Astrocyte (in vitro differentiated cells and primary cell): ENCODE measurements around the gene TPO. TPM values are rescaled to one million over a fixed set of nuclear protein-coding genes. Genes with fewer than 3 reads are reported as not detected.
A peak's percentile ranks its signal among the peaks of the same experiment; 100 is the strongest.

Source experiments
- DNase-seq: peaks from one replicate; pipeline ENCODE4 v3.0.0-alpha.2; 2010; ENCODE audit warnings: low read depth
- FAIRE-seq: peaks from 2 replicates; lab custom pipeline; 2011; peaks lifted over from hg19 to GRCh38; lab: Jason Lieb, UNC
- H2AFZ ChIP-seq: 2 replicates; pipeline ENCODE4 v1.6.0; 2012; ENCODE audit warnings: low read depth, low read length, inconsistent platforms
- H3K27ac ChIP-seq: 2 replicates; pipeline ENCODE4 v1.5.1; 2011; ENCODE audit warnings: low read depth, low read length, inconsistent platforms
- H3K27me3 ChIP-seq: 2 replicates; pipeline ENCODE4 v1.6.0; 2011; ENCODE audit warnings: low read length, inconsistent platforms; ENCODE audit not compliant: insufficient read depth
- H3K36me3 ChIP-seq: 2 replicates; pipeline ENCODE4 v1.5.1; 2011; ENCODE audit warnings: low read length, inconsistent platforms; ENCODE audit not compliant: insufficient read depth
- H3K4me1 ChIP-seq: 2 replicates; pipeline ENCODE4 v1.5.1; 2011; ENCODE audit warnings: low read length, inconsistent platforms; ENCODE audit not compliant: insufficient read depth
- H3K4me2 ChIP-seq: 2 replicates; pipeline ENCODE4 v1.6.0; 2012; ENCODE audit warnings: low read length, inconsistent platforms
- H3K4me3 ChIP-seq: 2 replicates; pipeline ENCODE4 v1.5.1; 2011; ENCODE audit warnings: low read depth, mild to moderate bottlenecking, low read length, inconsistent platforms; ENCODE audit not compliant: insufficient read depth
- H3K79me2 ChIP-seq: 2 replicates; pipeline ENCODE4 v1.6.0; 2012; ENCODE audit warnings: mild to moderate bottlenecking, low read length, inconsistent platforms; ENCODE audit not compliant: insufficient read depth
- H3K9ac ChIP-seq: 2 replicates; pipeline ENCODE4 v1.6.0; 2012; ENCODE audit warnings: mild to moderate bottlenecking, low read length, inconsistent platforms
- H3K9me3 ChIP-seq: 2 replicates; pipeline ENCODE4 v1.5.1; 2012; ENCODE audit warnings: low read depth, mild to moderate bottlenecking, low read length, inconsistent platforms; ENCODE audit not compliant: insufficient read depth
- H4K20me1 ChIP-seq: 2 replicates; pipeline ENCODE4 v1.6.0; 2012; ENCODE audit warnings: low read length, inconsistent platforms; ENCODE audit not compliant: insufficient read depth
- H3K27ac Mint-ChIP-seq: one replicate; pipeline ENCODE4 v1.8.0; 2021; ENCODE audit warnings: mild to moderate bottlenecking, mixed read lengths; ENCODE audit not compliant: unreplicated experiment
- H3K27me3 Mint-ChIP-seq: one replicate; pipeline ENCODE4 v1.8.0; 2021; ENCODE audit warnings: low read depth, mixed read lengths; ENCODE audit not compliant: unreplicated experiment
- H3K36me3 Mint-ChIP-seq: one replicate; pipeline ENCODE4 v1.8.0; 2021; ENCODE audit warnings: low read depth, mixed read lengths; ENCODE audit not compliant: unreplicated experiment
- H3K4me1 Mint-ChIP-seq: one replicate; pipeline ENCODE4 v1.8.0; 2021; ENCODE audit warnings: low read depth, mixed read lengths; ENCODE audit not compliant: unreplicated experiment
- H3K4me3 Mint-ChIP-seq: one replicate; pipeline ENCODE4 v1.8.0; 2021; ENCODE audit warnings: mild to moderate bottlenecking, moderate library complexity, mixed read lengths; ENCODE audit not compliant: unreplicated experiment
- H3K9me3 Mint-ChIP-seq: one replicate; pipeline ENCODE4 v1.8.0; 2021; ENCODE audit warnings: mild to moderate bottlenecking, mixed read lengths; ENCODE audit not compliant: unreplicated experiment
- EZH2 ChIP-seq: IDR thresholded peaks from 2 replicates; pipeline ENCODE4 v1.6.1; 2012; ENCODE audit warnings: mild to moderate bottlenecking, low read length, inconsistent platforms; ENCODE audit not compliant: insufficient read depth
- total RNA-seq: library from RNA; stranded (reverse); gene quantifications from 2 replicates; pipeline ENCODE4 v1.2.1, GENCODE V29; 2021
- TF ChIP-seq, protein P1 (sequence below): IDR thresholded peaks from 2 replicates; pipeline ENCODE4 v1.5.1; 2011; ENCODE audit warnings: low read depth, mild to moderate bottlenecking, inconsistent platforms, low read length, moderate library complexity; ENCODE audit not compliant: insufficient read depth

TPO gene
- total RNA-seq, 1 donor from 2014 or later: not detected

DNA sequence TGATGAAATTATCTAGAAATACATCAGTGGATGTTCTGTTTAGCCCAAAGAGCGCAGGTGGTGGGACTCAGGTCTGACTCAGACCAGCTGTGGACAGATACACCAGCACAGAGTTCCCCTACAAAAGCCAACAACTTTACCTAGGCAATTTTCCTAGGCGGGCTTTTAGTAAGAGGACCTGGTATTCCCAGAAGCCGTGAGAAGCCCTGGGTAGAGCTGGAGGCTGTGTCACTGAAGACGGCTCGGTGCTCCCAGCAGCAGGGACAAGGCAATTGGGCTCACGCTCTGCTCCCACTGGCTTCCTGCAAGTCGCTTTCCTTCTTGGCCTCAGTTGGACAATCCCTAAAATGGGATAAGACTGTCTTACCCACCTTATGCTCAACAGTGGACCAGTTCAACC, 41.1 kb downstream of the TPO start:
- Histone ChIP-seq H3K4me1 (no peaks in the 10 kb centered on the region), H3K4me2 (no peak overlapping the region), H3K9ac (no peak overlapping the region), H3K79me2 (no peaks in the 10 kb centered on the region), H4K20me1 (no peaks in the 10 kb centered on the region), H2AFZ (no peak overlapping the region), H3K9me3 (no peaks in the 10 kb centered on the region), H3K27ac (no peak overlapping the region), H3K36me3 (no peaks in the 10 kb centered on the region), H3K27me3 (no peaks in the 10 kb centered on the region), H3K4me3 (no peak overlapping the region)
- Mint-ChIP-seq H3K27ac (no peak overlapping the region), H3K4me1 (peaks cover 11% of the 10 kb centered on the region), H3K36me3 (no peaks in the 10 kb centered on the region), H3K4me3 (no peak overlapping the region), H3K9me3 (peaks cover 3% of the 10 kb centered on the region), H3K27me3 (peaks cover 21% of the 10 kb centered on the region)
- DNase-seq: no peak
- FAIRE-seq: no peak
- no peak for TF ChIP-seq EZH2
- TF ChIP-seq, protein P1, sequence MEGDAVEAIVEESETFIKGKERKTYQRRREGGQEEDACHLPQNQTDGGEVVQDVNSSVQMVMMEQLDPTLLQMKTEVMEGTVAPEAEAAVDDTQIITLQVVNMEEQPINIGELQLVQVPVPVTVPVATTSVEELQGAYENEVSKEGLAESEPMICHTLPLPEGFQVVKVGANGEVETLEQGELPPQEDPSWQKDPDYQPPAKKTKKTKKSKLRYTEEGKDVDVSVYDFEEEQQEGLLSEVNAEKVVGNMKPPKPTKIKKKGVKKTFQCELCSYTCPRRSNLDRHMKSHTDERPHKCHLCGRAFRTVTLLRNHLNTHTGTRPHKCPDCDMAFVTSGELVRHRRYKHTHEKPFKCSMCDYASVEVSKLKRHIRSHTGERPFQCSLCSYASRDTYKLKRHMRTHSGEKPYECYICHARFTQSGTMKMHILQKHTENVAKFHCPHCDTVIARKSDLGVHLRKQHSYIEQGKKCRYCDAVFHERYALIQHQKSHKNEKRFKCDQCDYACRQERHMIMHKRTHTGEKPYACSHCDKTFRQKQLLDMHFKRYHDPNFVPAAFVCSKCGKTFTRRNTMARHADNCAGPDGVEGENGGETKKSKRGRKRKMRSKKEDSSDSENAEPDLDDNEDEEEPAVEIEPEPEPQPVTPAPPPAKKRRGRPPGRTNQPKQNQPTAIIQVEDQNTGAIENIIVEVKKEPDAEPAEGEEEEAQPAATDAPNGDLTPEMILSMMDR: no peak

DNA sequence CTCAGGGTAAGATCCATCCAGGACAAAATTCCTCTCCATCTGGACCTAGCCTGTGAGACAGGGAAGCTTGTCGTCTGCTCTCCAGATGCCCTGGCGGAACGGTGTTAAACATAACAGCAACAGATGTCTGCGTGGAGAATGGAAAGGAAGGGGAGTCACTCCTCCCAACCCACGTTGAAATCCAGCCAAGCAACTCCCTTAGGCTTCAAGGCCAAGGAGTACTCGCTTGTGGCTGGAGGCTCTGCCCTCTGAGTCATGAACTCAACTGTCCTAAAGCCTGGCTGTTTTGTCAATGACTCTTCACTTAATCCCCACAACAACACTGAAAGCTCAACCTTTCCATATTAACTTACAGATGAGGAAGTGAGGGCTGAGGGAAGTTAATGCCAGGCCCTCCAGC, 42.2 kb downstream of the TPO start:
- DNase-seq: no peak
- Mint-ChIP-seq H3K36me3 (no peaks in the 10 kb centered on the region), H3K4me1 (peaks cover 11% of the 10 kb centered on the region), H3K4me3 (no peak overlapping the region), H3K9me3 (peaks cover 3% of the 10 kb centered on the region), H3K27ac (peak overlapping the region; percentile 10), H3K27me3 (peaks cover 17% of the 10 kb centered on the region)
- Histone ChIP-seq H3K4me3 (no peak overlapping the region), H3K79me2 (no peaks in the 10 kb centered on the region), H3K27me3 (no peaks in the 10 kb centered on the region), H3K27ac (no peak overlapping the region), H3K9ac (no peak overlapping the region), H3K9me3 (no peaks in the 10 kb centered on the region), H3K36me3 (no peaks in the 10 kb centered on the region), H3K4me1 (no peaks in the 10 kb centered on the region), H4K20me1 (no peaks in the 10 kb centered on the region), H2AFZ (no peak overlapping the region), H3K4me2 (no peak overlapping the region)
- TF ChIP-seq EZH2: no peak
- TF ChIP-seq, protein P1: no peak
- no peak for FAIRE-seq

DNA sequence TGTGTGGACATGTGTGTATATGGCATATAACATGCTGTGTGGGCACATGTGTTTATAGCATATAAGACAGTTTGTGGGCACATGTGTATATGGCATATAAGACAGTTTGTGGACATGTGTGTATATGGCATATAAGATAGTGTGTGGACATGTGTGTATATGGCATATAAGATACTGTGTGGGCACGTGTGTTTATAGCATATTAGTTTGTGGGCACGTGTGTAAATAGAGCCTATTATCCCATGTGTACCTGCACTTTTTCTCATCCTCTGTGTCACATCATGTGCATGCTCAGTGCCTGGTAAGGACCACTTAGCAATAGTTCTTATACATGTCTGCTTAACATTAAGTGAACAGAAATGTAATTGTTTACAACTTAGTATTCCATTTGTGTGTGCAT, 45.2 kb downstream of the TPO start:
- Histone ChIP-seq H3K4me2 (no peak overlapping the region), H3K4me1 (no peaks in the 10 kb centered on the region), H3K79me2 (no peaks in the 10 kb centered on the region), H3K27me3 (no peaks in the 10 kb centered on the region), H3K9ac (no peak overlapping the region), H4K20me1 (no peaks in the 10 kb centered on the region), H3K36me3 (no peaks in the 10 kb centered on the region), H3K9me3 (no peaks in the 10 kb centered on the region), H3K4me3 (no peak overlapping the region), H2AFZ (no peak overlapping the region), H3K27ac (no peak overlapping the region)
- Mint-ChIP-seq H3K9me3 (peaks cover 3% of the 10 kb centered on the region), H3K36me3 (no peaks in the 10 kb centered on the region), H3K4me1 (peaks cover 11% of the 10 kb centered on the region), H3K27ac (no peak overlapping the region), H3K4me3 (no peak overlapping the region), H3K27me3 (peaks cover 25% of the 10 kb centered on the region)
- no peak for DNase-seq
- FAIRE-seq: no peak
- TF ChIP-seq, protein P1: no peak
- TF ChIP-seq EZH2: no peak
